Measurements from ENCODE around the gene SYK.

GRCh38 chr9:90895786-90896185, 94.2 kb downstream of the SYK start:
- TF ChIP-seq, protein P1, sequence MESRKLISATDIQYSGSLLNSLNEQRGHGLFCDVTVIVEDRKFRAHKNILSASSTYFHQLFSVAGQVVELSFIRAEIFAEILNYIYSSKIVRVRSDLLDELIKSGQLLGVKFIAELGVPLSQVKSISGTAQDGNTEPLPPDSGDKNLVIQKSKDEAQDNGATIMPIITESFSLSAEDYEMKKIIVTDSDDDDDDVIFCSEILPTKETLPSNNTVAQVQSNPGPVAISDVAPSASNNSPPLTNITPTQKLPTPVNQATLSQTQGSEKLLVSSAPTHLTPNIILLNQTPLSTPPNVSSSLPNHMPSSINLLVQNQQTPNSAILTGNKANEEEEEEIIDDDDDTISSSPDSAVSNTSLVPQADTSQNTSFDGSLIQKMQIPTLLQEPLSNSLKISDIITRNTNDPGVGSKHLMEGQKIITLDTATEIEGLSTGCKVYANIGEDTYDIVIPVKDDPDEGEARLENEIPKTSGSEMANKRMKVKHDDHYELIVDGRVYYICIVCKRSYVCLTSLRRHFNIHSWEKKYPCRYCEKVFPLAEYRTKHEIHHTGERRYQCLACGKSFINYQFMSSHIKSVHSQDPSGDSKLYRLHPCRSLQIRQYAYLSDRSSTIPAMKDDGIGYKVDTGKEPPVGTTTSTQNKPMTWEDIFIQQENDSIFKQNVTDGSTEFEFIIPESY (IDR thresholded peaks at IDR 0.05; ENCODE audit: extremely low read depth, insufficient replicate concordance, low read length): no peak
- TF ChIP-seq SP1 (IDR thresholded peaks at IDR 0.05; ENCODE audit: low read depth) (no peak), YY1 (IDR thresholded peaks at IDR 0.05; ENCODE audit: extremely low read depth, insufficient replicate concordance, low read depth, low read length) (no peak), POLR2A (IDR thresholded peaks at IDR 0.05; ENCODE audit: borderline replicate concordance, extremely low read depth, insufficient read depth, insufficient read length) (no peak), RAD21 (IDR thresholded peaks at IDR 0.05; ENCODE audit: low read depth) (no peak)

Data from HCT116 (cell line).